ENCODE results near the gene ZBTB7C.

The ZBTB7C gene

GRCh38 chr18:48137374-48138081, 271.7 kb downstream of the ZBTB7C start:
- H3K36me3 ChIP-seq = no peaks in the 10 kb centered on the region
- H3K27me3 ChIP-seq = peaks cover 99% of the 10 kb centered on the region
- no peak for TF ChIP-seq CTCF (IDR thresholded peaks at IDR 0.05)
- H3K4me3 ChIP-seq (ENCODE audit: low read depth in 1 of 2, low read length in 1 of 2) = no peak overlapping the region
- H3K4me1 ChIP-seq (ENCODE audit: control insufficient read depth in 1 of 2, insufficient read depth in 1 of 2, low read depth in 1 of 2, low read length in 1 of 2) = no peaks in the 10 kb centered on the region
- no peak overlapping the region for H3K27ac ChIP-seq
- H3K9me3 ChIP-seq = no peaks in the 10 kb centered on the region

DNA sequence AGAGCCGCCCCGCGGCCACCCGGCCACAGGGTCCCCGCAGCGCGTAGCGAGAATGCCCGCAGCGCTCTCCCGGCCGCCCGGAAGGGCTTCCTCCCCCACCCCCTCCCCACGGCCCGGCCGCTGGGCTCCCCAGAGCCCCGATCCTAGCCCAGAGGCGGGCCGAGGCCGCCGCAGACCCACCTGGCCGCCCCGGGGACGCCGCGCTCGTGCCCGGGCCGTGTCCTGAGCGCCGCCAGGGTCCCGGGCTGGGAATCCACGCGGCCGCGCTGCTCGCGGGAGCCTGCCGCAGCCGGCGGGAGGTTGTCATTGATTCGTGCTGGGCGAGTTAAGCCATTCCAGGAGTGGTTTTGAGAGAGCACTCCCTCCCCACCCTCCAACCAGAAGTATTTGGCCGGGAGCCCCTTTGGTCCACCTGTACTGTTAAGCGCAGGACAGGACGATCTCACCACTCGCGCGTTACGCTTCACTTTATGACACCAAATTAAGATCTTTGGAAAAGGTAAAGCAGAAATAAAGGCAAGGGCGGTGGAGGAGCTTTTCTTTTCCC, 272.3 kb downstream of the ZBTB7C start:
- H3K9me3 ChIP-seq = no peaks in the 10 kb centered on the region
- no peaks in the 10 kb centered on the region for H3K4me1 ChIP-seq (ENCODE audit: control insufficient read depth in 1 of 2, insufficient read depth in 1 of 2, low read depth in 1 of 2, low read length in 1 of 2)
- H3K27ac ChIP-seq = no peak overlapping the region
- no peaks in the 10 kb centered on the region for H3K36me3 ChIP-seq
- no peak for TF ChIP-seq CTCF (IDR thresholded peaks at IDR 0.05)
- peaks cover 99% of the 10 kb centered on the region for H3K27me3 ChIP-seq
- H3K4me3 ChIP-seq (ENCODE audit: low read depth in 1 of 2, low read length in 1 of 2) = no peak overlapping the region

- no peak overlapping the region for H3K4me3 ChIP-seq (ENCODE audit: low read depth in 1 of 2, low read length in 1 of 2)
- no peaks in the 10 kb centered on the region for H3K4me1 ChIP-seq (ENCODE audit: control insufficient read depth in 1 of 2, insufficient read depth in 1 of 2, low read depth in 1 of 2, low read length in 1 of 2)
- no peak for TF ChIP-seq CTCF (IDR thresholded peaks at IDR 0.05)
- peaks cover 100% of the 10 kb centered on the region for H3K27me3 ChIP-seq
- H3K27ac ChIP-seq = no peak overlapping the region
- H3K36me3 ChIP-seq = no peaks in the 10 kb centered on the region
- no peaks in the 10 kb centered on the region for H3K9me3 ChIP-seq
Measured at GRCh38 chr18:48136051-48136826, 272.9 kb downstream of the ZBTB7C start.

- TF ChIP-seq CTCF (IDR thresholded peaks at IDR 0.05) = no peak
- Histone ChIP-seq H3K9me3 (no peaks in the 10 kb centered on the region), H3K4me1 (ENCODE audit: control insufficient read depth in 1 of 2, insufficient read depth in 1 of 2, low read depth in 1 of 2, low read length in 1 of 2) (no peaks in the 10 kb centered on the region), H3K27ac (no peak overlapping the region), H3K4me3 (ENCODE audit: low read depth in 1 of 2, low read length in 1 of 2) (no peak overlapping the region), H3K27me3 (peaks cover 99% of the 10 kb centered on the region), H3K36me3 (no peaks in the 10 kb centered on the region)
Measured at GRCh38 chr18:48135436-48135966, 273.7 kb downstream of the ZBTB7C start.

DNA sequence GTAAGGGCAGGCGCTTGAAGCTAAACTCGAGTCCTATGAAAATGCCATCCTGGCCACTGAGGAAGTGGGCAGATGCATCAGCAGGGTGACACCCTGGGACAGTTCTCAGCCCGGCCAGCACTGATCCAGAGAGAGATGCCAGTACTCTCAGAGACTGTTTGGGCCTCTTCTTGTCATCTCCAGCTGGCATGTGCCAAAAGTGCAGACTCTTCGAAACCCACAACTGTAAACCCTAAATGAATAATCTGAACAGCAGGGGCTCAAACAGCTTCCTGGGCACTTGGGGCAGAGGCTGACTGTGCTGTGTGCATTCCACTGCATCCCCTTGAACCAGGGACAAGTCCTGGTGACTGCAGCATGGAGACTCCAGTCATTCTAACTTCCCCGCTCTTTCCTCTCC, 274.6 kb downstream of the ZBTB7C start:
- no peak for TF ChIP-seq CTCF (IDR thresholded peaks at IDR 0.05)
- Histone ChIP-seq H3K36me3 (no peaks in the 10 kb centered on the region), H3K9me3 (no peaks in the 10 kb centered on the region), H3K27ac (no peak overlapping the region), H3K27me3 (peaks cover 99% of the 10 kb centered on the region), H3K4me3 (ENCODE audit: low read depth in 1 of 2, low read length in 1 of 2) (no peak overlapping the region), H3K4me1 (ENCODE audit: control insufficient read depth in 1 of 2, insufficient read depth in 1 of 2, low read depth in 1 of 2, low read length in 1 of 2) (no peaks in the 10 kb centered on the region)

All from neutrophil (primary cell).